Naive thymus-derived CD4-positive, alpha-beta T cell (primary cell): Measurements from ENCODE around the gene KCNH4. TPM values are rescaled to one million over a fixed set of nuclear protein-coding genes. Genes with fewer than 3 reads are reported as not detected.
"Not testable (repeated sequence)": the region's sequence is repeated elsewhere in the genome, so short reads cannot be mapped to it uniquely, and the experiment has no call there.

ENCODE experiments used
- ATAC-seq: fragments of 150-1000 bp; cut with Tn5 transposase; 2 replicates; pipeline ENCODE4 v1.10.0; 2021; ENCODE audit warnings: mild to moderate bottlenecking, moderate library complexity
- CTCF ChIA-PET: fragments of 350-600 bp; sonication (Branson Sonifier 250); formaldehyde crosslinking; loops from one replicate; lab custom pipeline; 2021; ENCODE audit warnings: antibody characterized with exemption; lab: Charles Lee
- POLR2A ChIA-PET: fragments of 350-600 bp; sonication (Branson Sonifier 250); formaldehyde crosslinking; loops from one replicate; lab custom pipeline; 2021; ENCODE audit warnings: antibody characterized with exemption, inconsistent platforms; lab: Charles Lee
- DNase-seq, 9 donors: peaks; one replicate each; pipeline versions ENCODE4 v3.0.0 to v3.0.0-alpha.2; 2020 to 2022; ENCODE audit warnings: mixed read lengths in 1 of 9
- H3K27ac ChIP-seq: one replicate; pipeline ENCODE4 v1.7.0; 2013; ENCODE audit warnings: mild to moderate bottlenecking, low read depth, low read length, moderate library complexity
- H3K27me3 ChIP-seq, 2 donors: one replicate each; pipeline ENCODE4 v1.7.0; 2013; ENCODE audit warnings: low read length in 2 of 2, mild to moderate bottlenecking in 2 of 2, moderate library complexity in 2 of 2; ENCODE audit not compliant: control insufficient read depth in 2 of 2, insufficient read depth in 2 of 2
- H3K36me3 ChIP-seq, 3 experiments: 1 replicate in 2 of 3; 2 replicates in 1 of 3; pipeline ENCODE4 v1.7.0; 2013; ENCODE audit warnings: low read length in 3 of 3, mild to moderate bottlenecking in 3 of 3, moderate library complexity in 1 of 3; ENCODE audit not compliant: insufficient read depth in 3 of 3, control insufficient read depth in 2 of 3
- H3K4me1 ChIP-seq, 2 donors: one replicate each; pipeline ENCODE4 v1.7.0; 2013; ENCODE audit warnings: low read length in 2 of 2, mild to moderate bottlenecking in 2 of 2, moderate library complexity in 1 of 2; ENCODE audit not compliant: control insufficient read depth in 2 of 2, insufficient read depth in 2 of 2
- H3K4me3 ChIP-seq: 2 replicates; pipeline ENCODE4 v1.7.0; 2013; ENCODE audit warnings: mild to moderate bottlenecking, low read length
- H3K9me3 ChIP-seq, 3 experiments: 1 replicate in 2 of 3; 2 replicates in 1 of 3; pipeline ENCODE4 v1.7.0; 2013; ENCODE audit warnings: low read length in 3 of 3; ENCODE audit not compliant: control insufficient read depth in 2 of 3
- H3K27ac Mint-ChIP-seq, 9 donors: one replicate each; pipeline ENCODE4 v1.8.0; 2020 to 2022; ENCODE audit warnings: mixed read lengths in 9 of 9, mild to moderate bottlenecking in 8 of 9, moderate library complexity in 5 of 9, inconsistent platforms in 2 of 9
- H3K27me3 Mint-ChIP-seq, 5 donors: one replicate each; pipeline ENCODE4 v1.8.0; 2021 to 2022; ENCODE audit warnings: mixed read lengths in 5 of 5, mild to moderate bottlenecking in 1 of 5
- H3K36me3 Mint-ChIP-seq, 5 donors: one replicate each; pipeline ENCODE4 v1.8.0; 2020 to 2022; ENCODE audit warnings: mixed read lengths in 5 of 5, mild to moderate bottlenecking in 3 of 5, inconsistent platforms in 1 of 5
- H3K4me1 Mint-ChIP-seq, 7 donors: one replicate each; pipeline ENCODE4 v1.8.0; 2020 to 2022; ENCODE audit warnings: mixed read lengths in 7 of 7, mild to moderate bottlenecking in 3 of 7, inconsistent platforms in 1 of 7
- H3K4me3 Mint-ChIP-seq, 10 donors: one replicate each; pipeline ENCODE4 v1.8.0; 2020 to 2022; ENCODE audit warnings: mild to moderate bottlenecking in 10 of 10, mixed read lengths in 10 of 10, moderate library complexity in 6 of 10, inconsistent platforms in 2 of 10
- H3K9me3 Mint-ChIP-seq, 11 donors: one replicate each; pipeline ENCODE4 v1.8.0; 2020 to 2022; ENCODE audit warnings: mixed read lengths in 11 of 11, mild to moderate bottlenecking in 4 of 11, inconsistent platforms in 1 of 11, moderate library complexity in 1 of 11
- intact Hi-C, 2 donors: fragments of 100-400 bp; cut with micrococcal nuclease; formaldehyde crosslinking; loops; one replicate each; pipeline ENCODE4 v1.15.1; 2023
- polyA plus RNA-seq, 2 donors: library from polyadenylated mRNA; unstranded; fragments of 300-500 nt; fragmentation: Illumina TruSeq; gene quantifications; one replicate each; pipeline ENCODE4 v1.2.3, GENCODE V29; 2021
- total RNA-seq, 6 experiments: library from RNA in 5 of 6; stranded (reverse) in 5 of 6; gene quantifications; 1 replicate in 5 of 6; 2 replicates in 1 of 6; pipeline ENCODE4 v1.2.3 and lab custom pipeline; 2021 to 2026

The KCNH4 gene
- total and polyA plus RNA-seq, 7 experiments from 2014 or later, result 0.07 to 0.24 (median 0.14) TPM; not detected in 3

DNA sequence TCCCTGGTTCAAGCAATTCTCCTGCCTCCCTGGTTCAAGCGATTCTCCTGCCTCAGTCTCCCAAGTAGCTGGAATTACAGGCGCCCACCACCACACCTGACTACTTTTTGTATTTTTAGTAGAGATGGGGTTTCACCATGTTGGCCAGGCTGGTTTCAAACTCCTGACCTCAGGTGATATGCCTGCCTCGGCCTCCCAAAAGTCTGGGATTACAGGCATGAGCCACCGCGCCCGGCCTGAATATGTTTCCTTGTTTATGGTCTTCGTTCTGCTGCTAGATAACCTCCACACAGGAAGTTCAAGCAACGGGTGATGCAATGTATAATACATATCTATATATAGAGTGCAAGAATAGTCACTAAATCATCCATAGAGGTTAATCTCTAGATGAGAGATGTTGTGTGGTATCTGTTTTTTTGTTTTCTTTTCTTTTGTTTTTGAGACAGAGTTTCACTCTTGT lies 25.2 kb upstream of the KCNH4 start:
- H3K9me3 Mint-ChIP-seq, H3K27ac ChIP-seq, H3K4me3 Mint-ChIP-seq, CTCF ChIA-PET, H3K27me3 Mint-ChIP-seq, H3K4me1 Mint-ChIP-seq, H3K4me1 ChIP-seq, POLR2A ChIA-PET, DNase-seq, intact Hi-C loops, H3K4me3 ChIP-seq, H3K9me3 ChIP-seq, H3K27me3 ChIP-seq: not testable (repeated sequence)
- H3K36me3 ChIP-seq, result peaks cover 14 to 94% (median 28%) of the 10 kb centered on the region in 3 experiments
- ATAC-seq, result peak; percentile 63
- Mint-ChIP-seq H3K27ac (peak overlapping the region in 5 of 9 donors; percentile 8 to 68 (median 39)), H3K36me3 (peaks cover 4 to 55% (median 11%) of the 10 kb centered on the region in 5 donors)

DNA sequence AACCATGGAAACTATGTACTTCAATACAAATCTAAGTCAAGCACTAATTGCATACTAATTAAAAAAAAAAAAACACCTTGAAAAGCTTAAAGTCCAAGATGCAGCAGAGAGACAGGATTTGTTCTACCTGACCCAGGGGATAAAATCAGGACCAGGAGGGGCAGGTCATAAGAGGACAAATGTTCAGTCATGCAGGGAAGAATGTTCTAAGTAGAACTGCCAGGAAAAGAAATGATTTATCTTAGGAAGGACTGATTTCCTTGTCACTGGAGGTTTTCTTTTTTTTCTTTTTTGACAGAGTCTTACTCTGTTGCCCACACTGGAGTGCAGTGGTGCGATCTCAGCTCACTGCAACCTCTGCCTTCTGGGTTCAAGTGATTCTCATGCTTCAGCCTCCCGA lies 22.4 kb upstream of the KCNH4 start:
- H3K9me3 Mint-ChIP-seq, result no peaks in the 10 kb centered on the region
- POLR2A ChIA-PET, result interaction anchor here (0.7 kb wide), 1 partner anchor 9 kb away, joined by 4 read pairs; the partner anchor contains the start of gene GHDC
- no peak for ATAC-seq
- H3K4me3 Mint-ChIP-seq, result no peak overlapping the region
- H3K27me3 ChIP-seq, result no peaks in the 10 kb centered on the region
- H3K36me3 ChIP-seq, result peaks cover 10 to 87% (median 17%) of the 10 kb centered on the region in 3 experiments
- CTCF ChIA-PET, result no interaction called here
- intact Hi-C loops, result no loop called here
- no peaks in the 10 kb centered on the region for H3K27me3 Mint-ChIP-seq
- no peaks in the 10 kb centered on the region for H3K9me3 ChIP-seq
- H3K4me1 ChIP-seq, result no peaks in the 10 kb centered on the region
- no peak for DNase-seq
- no peak overlapping the region for H3K27ac ChIP-seq
- peaks cover 5 to 46% (median 11%) of the 10 kb centered on the region in 5 donors for H3K36me3 Mint-ChIP-seq
- peaks cover 0 to 11% (median 0%) of the 10 kb centered on the region in 7 donors for H3K4me1 Mint-ChIP-seq
- peak overlapping the region in 3 of 9 donors; percentile 5 to 69 (median 63) for H3K27ac Mint-ChIP-seq
- H3K4me3 ChIP-seq, result no peak overlapping the region

DNA sequence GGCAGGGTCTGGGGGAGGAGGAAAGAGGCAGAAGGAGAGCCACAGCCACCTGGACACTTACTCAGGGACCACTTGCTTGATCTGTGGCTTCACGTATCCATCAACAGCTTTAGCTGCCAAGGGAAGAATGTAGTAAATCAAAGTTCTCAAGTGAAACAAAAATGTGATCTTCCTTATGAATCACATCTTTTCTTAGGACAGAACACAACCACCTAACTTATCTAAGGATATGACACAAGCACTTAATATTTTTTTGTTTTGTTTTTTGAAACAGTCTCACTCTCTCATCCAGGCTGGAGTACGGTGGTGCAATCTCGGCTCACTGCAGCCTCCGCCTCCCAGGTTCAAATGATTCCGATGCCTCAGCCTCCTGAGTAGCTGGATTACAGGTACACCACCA lies 21.8 kb upstream of the KCNH4 start:
- no peaks in the 10 kb centered on the region for H3K9me3 ChIP-seq
- no peak for DNase-seq

DNA sequence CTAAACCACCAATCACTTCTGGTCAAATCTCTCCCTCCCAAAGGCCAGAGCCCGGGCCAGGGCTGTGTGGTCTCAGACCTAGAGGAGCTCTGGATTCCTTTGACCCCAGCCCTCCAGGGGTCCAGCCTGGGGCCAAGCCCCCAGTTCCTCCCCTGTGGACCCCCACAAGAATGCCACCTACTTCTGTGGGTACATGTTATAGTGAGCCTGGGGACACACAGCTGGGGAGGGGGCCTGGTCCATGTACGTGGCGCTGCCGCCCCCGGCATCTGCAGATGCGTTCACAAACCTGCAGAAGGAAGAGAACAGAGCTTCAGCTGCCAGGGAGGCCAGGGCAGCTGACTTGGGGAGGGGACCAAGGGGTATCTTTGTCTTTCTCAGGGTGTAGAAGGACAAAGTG lies 21.2 kb upstream of the KCNH4 start:
- ATAC-seq, result no peak
- Histone ChIP-seq H3K36me3 (peaks cover 10 to 76% (median 17%) of the 10 kb centered on the region in 3 experiments), H3K27ac (no peak overlapping the region), H3K27me3 (no peaks in the 10 kb centered on the region), H3K9me3 (no peaks in the 10 kb centered on the region), H3K4me3 (no peak overlapping the region), H3K4me1 (no peaks in the 10 kb centered on the region)
- peaks cover 5 to 41% (median 11%) of the 10 kb centered on the region in 5 donors for H3K36me3 Mint-ChIP-seq
- ChIA-PET CTCF (no interaction called here), POLR2A (no interaction called here)
- peaks cover 0 to 11% (median 0%) of the 10 kb centered on the region in 7 donors for H3K4me1 Mint-ChIP-seq
- DNase-seq, result no peak
- H3K27ac Mint-ChIP-seq, result peak overlapping the region in 3 of 9 donors; percentile 9 to 72 (median 47)
- H3K27me3 Mint-ChIP-seq, result no peaks in the 10 kb centered on the region
- H3K9me3 Mint-ChIP-seq, result no peaks in the 10 kb centered on the region
- intact Hi-C loops, result no loop called here
- no peak overlapping the region for H3K4me3 Mint-ChIP-seq

More for the DNA sequence above, 21.8 kb upstream of the KCNH4 start:
- no peak overlapping the region for H3K4me3 ChIP-seq
- peaks cover 5 to 45% (median 11%) of the 10 kb centered on the region in 5 donors for H3K36me3 Mint-ChIP-seq
- no peak overlapping the region for H3K27ac ChIP-seq
- peaks cover 0 to 11% (median 0%) of the 10 kb centered on the region in 7 donors for H3K4me1 Mint-ChIP-seq
- intact Hi-C loops, result no loop called here
- no peaks in the 10 kb centered on the region for H3K4me1 ChIP-seq
- no peak for ATAC-seq
- no peak overlapping the region for H3K4me3 Mint-ChIP-seq
- ChIA-PET CTCF (no interaction called here), POLR2A (no interaction called here)
- no peaks in the 10 kb centered on the region for H3K27me3 ChIP-seq
- H3K27me3 Mint-ChIP-seq, result no peaks in the 10 kb centered on the region
- H3K9me3 Mint-ChIP-seq, result no peaks in the 10 kb centered on the region
- H3K36me3 ChIP-seq, result peaks cover 10 to 81% (median 17%) of the 10 kb centered on the region in 3 experiments
- H3K27ac Mint-ChIP-seq, result peak overlapping the region in 6 of 9 donors; percentile 5 to 81 (median 70)

DNA sequence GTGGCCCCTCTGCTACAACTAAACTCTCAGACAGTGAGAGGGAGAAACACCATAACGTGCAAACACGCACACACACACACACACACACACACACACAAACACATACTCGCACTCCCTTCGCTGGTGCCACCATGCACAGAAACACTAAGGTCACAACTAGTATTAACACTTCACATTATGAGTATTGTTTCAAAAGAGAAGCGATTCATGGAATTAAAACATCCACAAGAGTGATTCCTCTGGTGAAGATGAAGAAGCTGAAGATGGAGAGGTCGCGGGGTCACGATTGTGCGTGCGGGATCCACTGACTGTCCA lies 20.5 kb upstream of the KCNH4 start:
- H3K9me3 ChIP-seq, result no peaks in the 10 kb centered on the region
- Mint-ChIP-seq H3K27ac (peak overlapping the region in 4 of 9 donors; percentile 2 to 72 (median 17)), H3K4me3 (no peak overlapping the region), H3K4me1 (peaks cover 0 to 11% (median 3%) of the 10 kb centered on the region in 7 donors), H3K27me3 (no peaks in the 10 kb centered on the region), H3K9me3 (no peaks in the 10 kb centered on the region), H3K36me3 (peaks cover 5 to 40% (median 11%) of the 10 kb centered on the region in 5 donors)
- no peak for DNase-seq
- ChIA-PET CTCF (no interaction called here), POLR2A (no interaction called here)
- no peaks in the 10 kb centered on the region for H3K27me3 ChIP-seq
- H3K27ac ChIP-seq, result no peak overlapping the region
- no peaks in the 10 kb centered on the region for H3K4me1 ChIP-seq
- no peak for ATAC-seq
- no peak overlapping the region for H3K4me3 ChIP-seq
- peaks cover 10 to 69% (median 12%) of the 10 kb centered on the region in 3 experiments for H3K36me3 ChIP-seq
- intact Hi-C loops, result no loop called here

DNA sequence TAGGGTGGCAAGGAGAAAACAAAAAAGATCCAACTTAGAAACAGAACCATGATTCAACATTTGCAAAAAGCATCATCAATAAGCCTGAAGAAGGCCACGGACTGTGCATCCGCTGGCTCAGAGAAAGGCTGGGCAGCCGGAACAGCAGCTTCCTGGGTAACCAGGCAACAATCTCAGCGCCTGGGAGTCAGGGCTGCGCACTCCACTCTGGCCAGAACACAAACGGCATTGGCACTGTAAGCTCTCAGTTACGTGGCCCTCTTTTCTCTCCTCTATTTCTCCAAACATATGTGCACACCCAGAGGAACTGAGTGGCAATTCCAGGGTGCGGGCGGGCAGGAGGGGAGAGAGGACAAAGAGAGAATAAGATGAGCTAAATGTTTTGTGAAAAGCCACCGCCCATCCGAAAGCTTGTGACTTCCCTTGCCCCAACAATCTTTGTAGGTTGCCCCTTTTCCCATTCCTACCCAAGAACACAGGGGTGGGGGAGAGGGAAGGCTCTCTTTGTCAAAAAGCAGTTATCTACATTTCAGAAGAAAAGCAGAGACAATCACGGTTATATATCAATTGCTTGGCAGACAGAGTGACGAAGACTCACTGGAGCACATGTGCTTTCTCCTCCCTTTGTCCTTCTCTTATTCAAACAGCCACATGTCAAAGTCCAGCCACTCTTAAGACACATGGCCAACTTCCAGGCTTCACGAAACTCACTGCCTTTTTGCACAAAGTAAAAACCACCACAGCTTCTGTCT lies 19.9 kb upstream of the KCNH4 start:
- no peaks in the 10 kb centered on the region for H3K4me1 ChIP-seq
- Mint-ChIP-seq H3K4me3 (no peak overlapping the region), H3K4me1 (peaks cover 0 to 7% (median 4%) of the 10 kb centered on the region in 7 donors), H3K27ac (peak overlapping the region in 6 of 9 donors; percentile 1 to 72 (median 34)), H3K27me3 (no peaks in the 10 kb centered on the region), H3K9me3 (no peaks in the 10 kb centered on the region), H3K36me3 (peaks cover 5 to 36% (median 11%) of the 10 kb centered on the region in 5 donors)
- ChIA-PET POLR2A (no interaction called here), CTCF (no interaction called here)
- no peak overlapping the region for H3K4me3 ChIP-seq
- DNase-seq (no peak), ATAC-seq (no peak)
- no peaks in the 10 kb centered on the region for H3K9me3 ChIP-seq
- H3K36me3 ChIP-seq, result peaks cover 7 to 63% (median 10%) of the 10 kb centered on the region in 3 experiments
- H3K27ac ChIP-seq, result no peak overlapping the region
- H3K27me3 ChIP-seq, result no peaks in the 10 kb centered on the region
- intact Hi-C loops, result no loop called here
